ENCODE results near the gene ANKLE1. TPM values are rescaled to one million over a fixed set of nuclear protein-coding genes. Genes with fewer than 3 reads are reported as not detected.

Gene ANKLE1
- total RNA-seq, 4 donors from 2014 or later: 0.30 to 2.5 (median 1.5) TPM

DNA sequence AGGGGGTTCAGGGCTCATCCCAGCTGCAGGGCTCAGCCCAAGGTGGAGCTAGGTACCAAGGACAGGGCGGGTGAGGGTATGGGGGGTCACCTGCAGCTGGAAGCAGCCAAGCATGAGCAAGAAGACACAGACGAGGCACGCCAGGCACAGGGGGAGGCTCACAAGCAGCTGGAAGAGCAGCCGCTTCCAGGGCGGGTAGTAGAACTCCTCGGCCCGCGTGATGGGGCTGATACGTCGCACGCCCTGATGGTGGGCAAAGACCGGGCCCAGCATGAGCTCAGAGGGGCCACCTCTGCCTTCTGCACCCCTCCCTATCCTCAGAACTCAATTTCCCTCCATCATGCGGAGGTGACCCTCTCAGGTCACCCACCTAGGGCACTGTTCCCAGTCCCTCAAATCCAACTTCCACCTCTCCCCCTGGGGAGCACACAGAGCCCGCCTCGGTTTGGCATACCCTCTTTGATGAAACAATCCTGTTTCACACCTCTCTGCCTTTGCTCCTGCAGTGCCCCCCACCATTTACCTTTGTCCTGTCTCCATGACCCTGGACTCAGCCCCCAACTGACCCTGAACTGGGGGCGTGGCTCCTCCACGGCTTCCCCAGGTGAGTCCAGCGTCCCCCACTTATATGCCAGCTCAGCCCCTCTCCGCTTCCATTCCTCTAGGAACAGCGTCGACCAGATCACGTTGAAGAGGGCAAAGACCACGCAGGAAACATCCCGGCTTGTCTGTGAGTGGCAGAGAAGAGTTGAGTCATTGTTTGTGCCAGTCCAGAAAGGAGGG, 48.8 kb downstream of the ANKLE1 start:
- WGBS: 97% methylated on average over 13 of the region's 24 CpGs
- Histone ChIP-seq H3K36me3 (no peaks in the 10 kb centered on the region), H3K27ac (no peak overlapping the region), H3K4me1 (peaks cover 55% of the 10 kb centered on the region), H3K27me3 (peaks cover 13% of the 10 kb centered on the region), H3K9me3 (no peaks in the 10 kb centered on the region), H3K4me3 (no peak overlapping the region)
- TF ChIP-seq CTCF (IDR thresholded peaks at IDR 0.05) (no peak), EP300 (IDR thresholded peaks at IDR 0.05) (no peak), POLR2A (IDR thresholded peaks at IDR 0.05) (no peak), POLR2AphosphoS5 (IDR thresholded peaks at IDR 0.05) (no peak)
- no peak for DNase-seq (ENCODE audit: low spot score in 2 of 2)

- peaks cover 56% of the 10 kb centered on the region for H3K4me1 ChIP-seq
- H3K9me3 ChIP-seq: no peaks in the 10 kb centered on the region
- peaks cover 13% of the 10 kb centered on the region for H3K27me3 ChIP-seq
- WGBS: 87% methylated on average over 8 of the region's 13 CpGs
- no peak overlapping the region for H3K27ac ChIP-seq
- DNase-seq (ENCODE audit: low spot score in 2 of 2): no peak
- no peaks in the 10 kb centered on the region for H3K36me3 ChIP-seq
- TF ChIP-seq POLR2A (IDR thresholded peaks at IDR 0.05) (no peak), CTCF (IDR thresholded peaks at IDR 0.05) (no peak)
- no peak overlapping the region for H3K4me3 ChIP-seq
Observed at GRCh38 chr19:17331045-17331558, 49.4 kb downstream of the ANKLE1 start.

GRCh38 chr19:17332360-17332676, 50.6 kb downstream of the ANKLE1 start:
- 94% methylated on average over 8 of the region's 8 CpGs for WGBS
- H3K4me3 ChIP-seq: no peak overlapping the region
- DNase-seq (ENCODE audit: low spot score in 2 of 2): no peak
- H3K27ac ChIP-seq: no peak overlapping the region
- peaks cover 13% of the 10 kb centered on the region for H3K27me3 ChIP-seq
- H3K9me3 ChIP-seq: no peaks in the 10 kb centered on the region
- TF ChIP-seq CTCF (IDR thresholded peaks at IDR 0.05) (no peak), POLR2A (IDR thresholded peaks at IDR 0.05) (no peak)
- no peaks in the 10 kb centered on the region for H3K36me3 ChIP-seq
- H3K4me1 ChIP-seq: peaks cover 53% of the 10 kb centered on the region

DNA sequence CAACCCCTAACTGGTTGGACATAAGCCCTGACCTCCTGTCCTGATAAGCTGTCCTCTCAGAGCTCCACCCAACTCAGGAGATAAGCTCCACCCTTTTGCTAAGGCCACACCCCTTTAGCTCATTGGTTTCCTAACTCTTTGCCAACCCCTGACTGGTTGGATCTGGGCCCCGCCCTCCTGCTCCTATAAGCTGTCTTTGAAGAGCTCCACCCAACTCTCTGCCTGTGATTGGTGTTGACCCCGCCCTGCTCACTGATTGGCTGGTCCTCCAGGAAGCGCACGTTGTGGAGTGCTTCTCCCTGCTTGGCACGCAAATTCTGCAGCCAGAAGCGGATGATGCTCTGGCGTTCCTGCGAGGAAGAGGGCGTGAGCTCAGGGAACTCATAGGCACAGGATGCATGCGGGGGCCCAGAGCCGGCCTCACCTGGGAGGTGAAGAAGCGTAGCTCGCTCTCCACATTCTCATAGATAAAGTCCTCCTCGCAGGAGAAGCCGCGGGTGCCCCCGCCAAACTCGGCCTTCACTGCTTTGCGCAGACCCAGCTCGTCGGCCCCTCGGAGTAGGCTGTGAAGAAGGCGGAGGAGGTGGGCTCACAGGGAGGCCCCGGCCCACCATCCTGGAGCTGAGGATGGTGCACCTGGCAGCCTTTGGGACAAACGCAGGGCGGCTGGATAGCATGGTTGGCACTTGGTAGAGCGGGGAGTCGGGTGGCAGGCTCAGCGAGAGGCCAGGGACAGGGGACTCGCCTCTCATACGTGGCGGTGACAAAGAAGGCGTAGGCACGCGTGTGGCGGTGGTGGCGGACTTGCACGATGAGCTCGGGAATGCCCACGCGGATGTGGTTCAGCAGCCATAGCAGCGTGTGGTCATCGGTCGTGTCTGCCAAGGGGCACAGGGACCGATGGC, 51.2 kb downstream of the ANKLE1 start:
- H3K27me3 ChIP-seq: peaks cover 13% of the 10 kb centered on the region
- no peak overlapping the region for H3K27ac ChIP-seq
- 93% methylated on average over 45 of the region's 45 CpGs for WGBS
- peak in 1 of 2 donors; percentile 66 for DNase-seq (ENCODE audit: low spot score in 2 of 2)
- no peaks in the 10 kb centered on the region for H3K36me3 ChIP-seq
- H3K9me3 ChIP-seq: no peaks in the 10 kb centered on the region
- H3K4me3 ChIP-seq: no peak overlapping the region
- TF ChIP-seq POLR2A (IDR thresholded peaks at IDR 0.05) (peak in 1 of 2 donors; percentile 11), CTCF (IDR thresholded peaks at IDR 0.05) (no peak)
- H3K4me1 ChIP-seq: peaks cover 51% of the 10 kb centered on the region

All from suprapubic skin (tissue), 4 donors.